HL-60/S4 treated with retinoic acid at 250 ng/mL for 4 days and 3 days (cell line): ENCODE measurements around the gene VSIR.

ENCODE experiments used
- in situ Hi-C: fragments of 300-500 bp; cut with MboI; formaldehyde crosslinking; loops from 2 replicates; pipeline ENCODE4 v1.7.0; 2022; ENCODE audit warnings: low sequenced_read_pairs

VSIR gene

DNA sequence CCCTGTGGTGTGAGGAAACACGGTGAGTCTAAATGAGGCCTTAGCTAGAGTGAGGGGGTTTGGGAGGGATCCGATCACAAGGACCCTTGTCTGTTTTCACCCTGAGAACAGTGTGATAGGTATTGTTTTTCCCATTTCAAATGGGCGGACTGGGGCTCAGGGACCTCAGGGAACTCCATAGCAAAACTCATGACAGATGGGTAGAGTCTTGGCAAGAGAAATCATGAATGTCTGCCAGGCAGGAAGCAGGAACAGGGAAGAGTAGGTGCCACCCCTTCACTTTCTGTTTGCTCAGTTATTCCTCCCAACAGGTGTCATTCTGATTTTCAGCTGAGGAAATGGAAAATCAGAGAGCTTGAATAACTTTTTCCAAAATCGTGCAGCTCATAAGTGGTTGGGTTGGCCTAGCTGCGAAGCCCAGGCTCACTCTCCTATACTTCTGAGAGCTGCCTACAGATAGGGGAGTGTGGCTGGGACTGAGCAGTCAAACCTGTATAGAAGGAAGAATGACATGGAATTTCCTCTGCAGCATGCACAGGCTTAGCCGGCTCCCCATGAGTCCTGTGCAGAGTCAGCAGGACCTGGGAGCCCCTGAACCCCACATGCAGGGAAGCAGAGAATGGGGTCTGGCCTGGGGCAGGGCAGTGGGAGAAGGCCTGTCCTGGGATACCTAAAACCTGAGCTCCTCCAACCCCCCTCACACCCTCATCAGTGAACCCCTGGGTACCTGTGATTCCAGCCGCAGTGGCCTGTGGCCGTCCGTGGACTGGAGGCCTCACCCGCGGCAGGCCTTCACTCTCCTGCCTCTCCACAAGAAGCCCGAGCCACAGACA, 36.1 kb downstream of the VSIR start:
- in situ Hi-C loops: no loop called here

DNA sequence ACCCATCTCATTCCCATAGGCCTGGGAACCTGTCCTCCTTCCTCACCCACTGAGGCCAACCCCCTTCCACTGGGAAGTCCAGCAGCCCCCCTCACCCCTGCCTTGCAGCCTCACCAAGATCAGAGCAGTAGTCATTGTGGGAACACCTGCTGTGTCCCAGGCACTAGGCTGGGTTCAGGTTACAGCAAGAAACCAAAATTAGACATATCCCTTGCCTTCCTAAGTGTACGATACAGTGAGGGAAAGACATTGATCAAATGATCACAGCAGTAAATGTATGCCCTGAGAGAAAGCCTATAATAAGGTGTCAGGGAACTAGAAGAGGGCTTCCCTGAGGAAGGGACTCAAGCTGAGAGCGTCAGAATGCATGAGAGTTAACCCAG, 36.8 kb downstream of the VSIR start:
- in situ Hi-C loops: no loop called here

DNA sequence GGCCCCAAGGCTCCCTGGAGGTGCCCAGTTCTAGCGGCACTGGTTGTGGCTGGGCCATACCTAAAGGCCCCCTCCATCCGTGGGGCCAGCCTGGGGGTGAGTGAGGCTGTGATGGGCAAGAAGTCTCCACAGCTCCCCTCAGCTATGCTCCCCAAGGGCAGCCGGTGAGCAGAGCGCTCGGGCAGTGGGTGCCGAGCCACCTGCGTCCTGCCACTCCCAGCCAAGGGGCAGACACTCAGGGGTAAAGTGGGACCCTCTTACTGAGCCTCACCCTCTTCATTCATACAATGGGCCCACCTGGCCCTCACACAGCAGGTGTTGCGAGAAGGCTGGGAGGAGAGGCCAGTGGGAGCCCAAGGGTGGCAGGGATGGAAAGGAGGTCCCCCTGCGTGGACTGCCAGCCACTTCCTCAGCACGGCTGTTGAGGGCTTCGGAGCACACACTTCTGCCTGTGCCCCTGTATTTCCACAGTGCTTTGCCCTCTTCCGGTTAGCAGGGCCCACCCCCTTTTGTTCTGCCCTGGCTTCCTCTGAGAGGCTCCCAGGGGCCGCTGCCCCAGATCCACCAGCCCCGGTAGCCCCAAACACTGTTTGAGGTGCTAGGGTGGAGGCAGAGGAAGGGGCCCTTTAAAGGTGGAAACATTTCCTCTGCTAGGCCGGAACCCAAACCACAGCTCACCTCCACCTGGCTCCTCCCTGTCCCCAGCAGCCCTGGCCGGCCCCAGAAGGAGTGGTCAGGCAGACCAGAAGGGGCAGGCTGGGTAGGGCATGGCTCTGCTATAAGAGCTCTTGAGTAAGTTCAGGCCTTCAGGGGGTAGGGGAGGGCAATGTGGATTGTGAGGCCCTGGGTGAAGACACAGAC, 37.4 kb downstream of the VSIR start:
- in situ Hi-C loops: no loop called here

DNA sequence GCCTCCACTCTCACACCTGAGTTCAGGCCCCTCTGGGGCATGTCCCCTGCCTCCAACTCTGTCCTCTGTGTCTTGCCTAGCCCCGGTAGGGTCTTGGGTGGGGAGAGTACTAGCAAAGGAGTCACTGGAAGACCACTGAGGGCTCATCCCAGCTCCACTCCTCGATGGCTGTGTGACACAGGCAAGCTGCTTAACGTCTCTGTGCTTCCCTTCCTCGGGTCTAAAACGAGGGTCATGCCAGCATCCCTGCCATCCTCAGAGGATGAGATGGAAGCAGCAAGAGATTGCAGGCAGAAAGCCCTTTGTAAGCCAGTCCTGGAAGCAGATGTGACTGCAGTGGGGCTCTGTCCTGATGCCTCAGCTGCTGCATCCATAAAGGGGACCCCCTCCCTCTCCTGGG, 38.5 kb downstream of the VSIR start:
- in situ Hi-C loops: no loop called here

DNA sequence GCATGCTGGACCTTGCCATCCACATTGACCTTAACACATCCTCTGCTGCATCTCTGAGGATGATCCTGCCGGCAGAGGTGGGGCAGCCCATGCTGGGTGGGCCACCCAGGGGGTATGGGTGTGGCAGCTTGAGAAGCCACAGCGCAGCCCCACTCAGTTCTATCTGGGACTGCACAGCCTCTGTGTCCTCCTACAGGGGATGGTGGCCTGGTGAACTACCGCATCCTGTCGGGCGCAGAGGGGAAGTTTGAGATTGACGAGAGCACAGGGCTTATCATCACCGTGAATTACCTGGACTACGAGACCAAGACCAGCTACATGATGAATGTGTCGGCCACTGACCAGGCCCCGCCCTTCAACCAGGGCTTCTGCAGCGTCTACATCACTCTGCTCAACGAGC, 41.5 kb downstream of the VSIR start:
- in situ Hi-C loops: no loop called here

DNA sequence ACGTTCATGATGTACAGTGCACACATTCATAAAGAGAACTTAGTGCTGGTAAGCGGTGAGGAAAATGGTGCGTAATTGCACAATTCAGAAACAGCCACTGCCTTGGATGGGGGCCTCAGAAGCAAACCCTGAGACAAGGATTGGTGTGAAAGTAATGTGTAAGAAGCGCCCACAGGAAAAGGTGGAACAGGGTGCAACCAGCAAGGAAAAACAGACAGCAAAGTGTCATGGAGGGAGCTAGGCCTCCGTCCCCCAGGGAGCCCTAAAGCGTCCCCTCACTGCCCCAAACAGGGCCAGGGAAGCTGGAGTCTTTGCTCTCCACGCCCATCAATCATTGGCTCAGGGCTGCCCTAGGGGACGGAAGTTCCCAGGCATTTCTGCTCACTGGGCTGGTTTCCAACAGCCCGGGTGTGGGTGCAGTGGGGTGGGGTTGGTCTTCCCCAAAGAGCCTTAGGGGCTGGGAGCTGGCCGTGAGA, 44.1 kb downstream of the VSIR start:
- in situ Hi-C loops: no loop called here

DNA sequence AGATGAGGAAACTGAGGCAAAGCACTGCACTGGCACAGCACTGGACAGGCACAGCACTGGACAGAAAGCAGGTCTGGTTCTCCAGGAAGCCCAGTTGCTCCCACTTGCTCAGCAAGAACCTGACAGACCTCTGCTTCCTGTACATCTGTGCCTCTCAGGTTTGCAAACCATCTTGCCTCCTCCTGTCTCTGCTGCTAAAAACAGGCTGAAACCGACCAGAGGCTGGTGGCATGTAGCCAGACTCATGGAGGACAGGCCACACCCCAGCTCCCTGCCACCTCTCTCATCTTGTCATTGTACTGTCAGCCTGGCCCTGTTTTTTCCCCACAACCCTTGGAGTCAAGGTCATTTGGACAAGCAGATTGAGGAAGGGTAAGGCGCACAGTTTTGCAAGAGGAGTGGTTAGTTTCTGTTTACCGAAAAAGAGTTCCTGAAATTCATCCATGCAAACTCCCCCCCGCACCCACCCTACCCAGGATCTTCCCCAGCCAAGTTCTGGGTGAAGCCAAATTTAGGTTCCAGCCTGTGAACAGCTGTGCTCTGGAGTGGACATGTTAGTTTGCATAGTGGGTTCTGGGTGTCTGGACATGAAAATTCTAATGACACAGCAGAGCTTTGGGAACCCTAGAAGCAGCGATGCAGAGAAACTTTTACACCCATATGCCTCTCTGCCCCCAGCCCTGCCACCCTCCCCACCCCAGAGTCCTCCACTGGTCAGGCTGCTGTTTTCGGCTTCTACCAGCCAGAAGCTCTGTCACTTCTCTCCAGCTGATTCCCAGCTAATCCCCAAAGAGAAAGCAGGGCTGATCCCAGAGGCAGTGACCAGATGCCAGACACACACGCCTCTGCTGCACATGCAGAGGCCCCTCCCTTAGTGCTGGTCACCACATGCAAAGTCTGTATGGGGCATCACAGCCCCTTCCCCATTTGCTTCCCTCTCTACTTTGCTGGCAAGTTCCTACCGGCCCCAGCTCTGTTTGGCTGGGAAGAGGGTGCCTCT, 45.3 kb downstream of the VSIR start:
- in situ Hi-C loops: no loop called here

DNA sequence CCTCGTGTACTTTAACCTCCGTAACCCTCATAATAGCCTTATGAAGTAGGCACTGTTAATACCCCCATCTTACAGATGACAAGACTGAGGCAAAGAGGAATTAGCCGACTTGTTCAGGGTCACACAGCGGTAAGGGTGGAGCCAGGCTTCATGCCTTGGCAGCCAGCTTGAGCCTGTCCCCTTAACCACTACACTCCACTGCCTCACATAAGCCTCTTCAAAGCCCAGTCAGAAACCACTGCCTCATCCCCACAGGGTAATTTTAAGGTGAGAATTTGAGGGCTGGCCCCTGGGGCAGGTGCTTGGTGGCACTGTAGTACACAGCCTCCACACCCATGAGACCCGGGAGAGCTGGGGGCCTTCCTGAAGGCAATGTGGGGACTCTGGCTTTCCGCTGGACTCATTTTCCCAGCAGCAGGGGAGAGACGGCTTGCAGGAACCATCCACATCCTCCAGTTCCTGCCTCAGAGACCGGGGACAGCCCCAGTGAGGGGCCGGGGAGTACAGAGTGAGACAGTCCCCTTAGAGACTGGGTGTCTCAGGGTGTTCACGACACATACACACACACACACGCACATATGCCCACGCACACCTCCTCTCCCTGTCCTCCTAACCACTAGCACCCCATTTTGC, 46.1 kb downstream of the VSIR start:
- in situ Hi-C loops: no loop called here

DNA sequence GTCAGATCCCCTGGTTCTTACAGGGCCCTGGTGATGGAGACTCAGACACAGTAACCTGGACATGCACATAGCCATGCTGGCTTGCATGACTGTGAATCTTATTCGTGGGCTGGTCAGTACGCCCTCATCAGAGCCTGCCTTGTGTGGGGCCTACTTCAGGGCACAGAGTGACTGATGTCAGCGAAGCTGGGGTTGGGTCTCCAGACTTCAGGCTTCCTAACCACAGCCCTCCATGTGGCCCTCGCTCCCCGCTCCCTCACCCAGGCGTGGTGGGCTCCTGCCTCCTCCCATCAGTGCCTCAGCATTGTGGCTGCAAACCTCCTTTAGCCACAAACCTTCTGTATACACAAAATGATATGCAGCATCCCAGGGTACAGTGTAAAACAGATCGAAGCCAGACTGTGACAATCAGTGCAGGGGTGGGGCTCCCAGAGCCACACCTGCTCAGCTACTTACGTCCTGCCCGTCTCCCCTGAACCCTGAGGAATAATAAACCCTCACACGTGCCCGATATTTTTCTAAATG, 46.7 kb downstream of the VSIR start:
- in situ Hi-C loops: no loop called here

DNA sequence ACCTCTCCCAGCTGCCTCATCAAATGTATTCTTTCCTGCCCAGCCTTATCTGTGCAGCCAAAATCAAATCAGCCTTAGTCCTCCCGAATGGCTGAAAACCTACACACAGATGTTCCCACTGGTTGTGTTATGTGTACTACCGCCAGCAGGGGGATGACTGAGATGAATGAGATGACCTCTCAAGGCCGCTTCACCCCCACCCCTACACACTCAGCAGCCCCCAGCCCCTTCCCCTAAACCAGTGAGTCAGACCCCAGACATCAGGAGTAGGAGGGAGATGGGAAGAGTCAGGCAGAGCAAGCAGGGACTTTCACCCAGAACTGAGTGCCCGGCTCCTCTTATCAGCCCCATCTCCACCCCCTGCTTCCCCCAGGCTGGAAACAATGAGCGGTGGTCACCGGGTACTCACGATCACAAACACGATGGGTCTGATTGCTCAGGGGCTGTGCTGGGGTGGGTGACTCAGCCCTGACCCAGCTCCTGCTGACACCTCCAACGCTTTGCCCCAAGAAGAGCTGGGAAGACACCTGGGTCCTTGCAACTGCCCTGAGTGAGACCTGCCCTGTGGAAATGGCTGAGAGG, 47.2 kb downstream of the VSIR start:
- in situ Hi-C loops: no loop called here

DNA sequence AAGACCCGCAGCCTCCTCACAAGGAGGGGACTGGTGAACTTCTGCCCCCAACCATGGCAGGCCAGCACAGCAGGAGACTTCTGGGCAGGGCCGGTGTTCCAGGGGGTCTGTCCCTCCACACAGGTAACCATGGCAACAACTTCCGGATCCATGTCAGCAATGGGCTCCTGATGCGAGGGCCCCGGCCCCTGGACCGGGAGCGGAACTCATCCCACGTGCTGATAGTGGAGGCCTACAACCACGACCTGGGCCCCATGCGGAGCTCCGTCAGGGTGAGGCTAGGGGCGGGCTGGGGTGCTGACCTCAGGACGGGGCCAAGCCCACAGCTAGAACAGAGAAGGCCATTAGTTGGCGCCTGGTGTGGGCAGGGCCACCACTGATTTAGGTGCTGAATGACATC, 48.1 kb downstream of the VSIR start:
- in situ Hi-C loops: no loop called here

DNA sequence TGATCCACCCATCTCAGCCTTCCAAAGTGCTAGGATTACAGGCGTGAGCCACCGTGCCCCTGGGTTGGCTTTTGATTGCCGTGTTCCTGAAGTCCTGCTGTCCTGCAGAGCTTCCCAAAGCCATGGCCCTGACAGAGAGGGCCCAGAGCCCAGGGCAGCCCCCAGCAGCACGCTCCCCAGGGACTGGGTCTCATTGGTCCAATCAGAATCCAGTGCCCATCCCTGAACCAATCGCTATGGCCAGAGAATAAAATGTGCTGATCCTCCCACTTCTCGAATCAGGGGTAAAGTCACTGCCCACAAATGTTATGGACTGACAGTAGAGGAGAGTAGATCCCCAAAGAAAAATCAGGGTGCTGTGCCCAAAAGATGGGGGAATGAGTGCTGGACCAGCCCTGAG, 48.8 kb downstream of the VSIR start:
- in situ Hi-C loops: loop anchor here (25.0 kb wide), 1 partner anchor 412 kb away; the partner anchor contains the start of gene SLC29A3

DNA sequence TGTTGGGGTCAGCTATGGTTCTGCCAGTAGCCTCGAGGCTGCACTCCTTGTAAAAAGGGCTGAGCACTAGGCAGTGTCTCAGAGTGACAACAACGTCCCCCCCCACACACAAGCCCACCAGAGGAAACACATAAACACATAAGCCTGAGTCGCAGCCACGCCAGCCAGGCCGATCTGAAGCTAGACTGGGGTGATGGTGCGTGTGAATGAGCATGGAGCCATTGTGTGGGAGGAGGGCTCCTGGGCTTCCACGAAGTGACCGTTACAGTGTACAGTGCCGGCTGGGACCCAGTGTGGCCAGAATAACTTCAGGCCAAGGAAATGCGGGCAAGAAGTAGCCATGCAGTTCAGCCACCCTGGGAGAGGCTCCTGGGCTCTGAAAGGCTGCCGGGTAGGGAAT, 50.0 kb downstream of the VSIR start:
- in situ Hi-C loops: loop anchor here (25.0 kb wide), 1 partner anchor 411 kb away; the partner anchor contains the start of gene SLC29A3

DNA sequence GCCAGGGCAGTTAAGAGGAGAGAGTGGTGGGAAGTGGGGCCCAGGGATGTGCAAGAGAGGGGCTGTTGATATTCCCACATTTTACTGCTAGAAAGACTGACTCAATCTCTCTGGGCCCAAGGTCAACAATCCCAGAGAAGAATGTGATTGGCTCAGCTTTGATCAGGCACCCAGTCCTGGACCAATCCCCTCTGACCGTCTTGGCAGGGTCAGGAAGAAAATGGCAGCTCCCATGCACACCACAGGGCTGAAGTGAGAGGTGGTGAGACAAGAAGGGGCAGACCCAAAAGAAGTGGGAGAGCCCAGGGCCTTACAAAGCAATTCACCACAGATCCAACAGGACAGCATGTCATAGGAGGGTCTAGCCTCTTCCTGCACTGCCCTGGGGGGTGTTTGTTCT, 50.5 kb downstream of the VSIR start:
- in situ Hi-C loops: loop anchor here (25.0 kb wide), 1 partner anchor 411 kb away; the partner anchor contains the start of gene SLC29A3

DNA sequence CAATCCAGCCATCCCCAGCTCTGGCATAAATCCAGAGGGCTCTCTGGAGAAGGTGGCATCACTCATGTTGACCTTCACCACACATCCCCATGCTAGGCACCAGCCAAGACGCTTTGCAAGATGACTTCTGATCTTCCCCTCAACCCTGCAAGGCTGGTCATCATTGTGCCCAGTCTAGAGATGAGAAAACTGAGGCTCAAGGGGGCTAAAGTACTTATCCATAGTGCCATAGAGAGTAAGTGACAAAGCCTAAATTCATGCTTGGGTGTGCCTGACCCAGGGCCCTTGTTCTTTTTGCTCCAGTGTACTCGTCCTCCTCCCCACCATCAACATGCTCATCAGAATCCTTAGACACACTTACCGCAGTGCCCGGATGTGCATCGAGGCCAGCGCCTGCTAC, 52.0 kb downstream of the VSIR start:
- in situ Hi-C loops: loop anchor here (25.0 kb wide), 1 partner anchor 409 kb away; the partner anchor contains the start of gene SLC29A3

DNA sequence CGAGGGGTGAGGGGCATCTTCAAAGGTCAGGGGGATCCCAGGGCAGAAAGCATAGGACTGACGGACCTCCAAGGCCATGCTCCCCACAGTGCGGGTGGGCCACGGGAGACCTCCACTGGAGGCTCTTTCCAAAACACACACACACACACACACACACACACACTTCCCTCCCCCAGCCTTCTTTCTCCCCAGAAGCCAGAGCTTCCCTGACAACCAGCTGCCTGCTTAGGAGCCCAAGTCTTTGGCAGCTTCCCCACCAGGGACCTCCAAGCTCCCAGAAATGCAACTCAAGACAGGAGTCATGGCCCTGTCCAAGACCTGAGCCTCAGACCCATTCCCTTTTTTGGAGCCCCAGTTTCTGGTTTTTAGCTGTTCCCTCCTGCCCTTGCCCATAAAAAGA, 53.0 kb downstream of the VSIR start:
- in situ Hi-C loops: loop anchor here (25.0 kb wide), 1 partner anchor 408 kb away; the partner anchor contains the start of gene SLC29A3

DNA sequence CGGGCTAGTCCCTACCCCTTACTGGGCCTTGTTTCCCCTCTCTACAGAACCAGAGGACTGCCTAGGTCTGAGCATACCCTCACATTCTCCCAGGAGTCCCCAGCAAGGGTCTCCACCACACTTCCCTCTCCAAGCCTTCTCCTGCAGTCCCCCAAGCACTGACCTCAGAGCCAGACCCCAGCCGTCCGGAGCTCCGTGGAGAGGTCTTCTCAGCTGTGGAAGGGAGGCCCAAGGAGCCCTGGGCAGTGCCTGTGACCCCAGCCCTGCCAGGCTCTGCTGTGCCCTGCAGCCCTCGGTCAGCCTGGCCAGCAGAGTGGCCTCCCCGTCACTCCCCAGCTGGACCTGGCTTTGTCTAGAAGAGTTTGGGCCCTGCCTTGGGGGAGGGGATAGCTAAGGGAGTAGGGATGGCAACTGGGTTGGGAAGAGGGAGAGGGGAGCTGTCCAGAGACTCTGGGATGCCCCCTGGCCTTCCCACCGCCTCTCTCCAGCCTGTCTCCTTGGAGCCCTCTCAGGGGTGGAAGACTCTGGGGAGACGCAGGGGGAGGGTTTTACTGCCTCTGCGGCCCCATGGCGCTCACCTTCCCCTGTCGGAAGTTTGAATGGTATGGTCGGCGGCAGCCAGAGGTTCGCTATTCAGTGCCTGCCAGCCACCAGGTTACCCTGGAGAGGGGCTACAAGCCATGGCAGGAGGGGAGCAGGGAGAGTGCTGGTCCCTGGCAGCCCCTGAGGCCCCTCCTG, 53.7 kb downstream of the VSIR start, which contains the start of gene C10orf105:
Gene C10orf105, minus strand, starts transcription at position 315 of the 738 bp plus-strand sequence. CDS start 3,441 bp downstream, outside the sequence.
- in situ Hi-C loops: loop anchor here (25.0 kb wide), 1 partner anchor 407 kb away; the partner anchor contains the start of gene SLC29A3

DNA sequence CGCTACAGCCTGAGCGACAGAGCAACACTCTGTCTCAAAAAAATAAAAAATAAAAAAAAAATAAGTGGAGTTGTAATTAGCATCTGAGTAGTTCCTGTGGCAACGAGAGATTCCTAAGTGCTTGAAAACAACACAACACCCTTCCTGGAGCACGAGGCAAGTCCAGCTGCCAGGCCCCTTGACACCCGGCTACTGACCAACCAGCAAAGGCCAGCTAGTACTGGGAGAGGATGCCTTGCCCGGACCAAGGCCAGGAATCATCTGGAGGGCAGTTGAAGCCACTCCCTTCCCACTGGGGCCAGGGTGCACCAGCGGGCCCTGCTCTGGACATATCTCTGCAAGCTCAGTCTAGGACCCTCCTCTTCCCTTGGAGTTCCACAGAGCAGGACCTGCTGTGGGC, 54.3 kb downstream of the VSIR start:
- in situ Hi-C loops: loop anchor here (25.0 kb wide), 1 partner anchor 407 kb away; the partner anchor contains the start of gene SLC29A3
